ENCODE data around the gene FBN1. TPM values are rescaled to one million over a fixed set of nuclear protein-coding genes. Genes with fewer than 3 reads are reported as not detected.

Gene FBN1
- total RNA-seq, 1 donor: 0.52 TPM

- no peaks in the 10 kb centered on the region for H3K4me1 ChIP-seq (ENCODE audit: insufficient read depth, low read length)
- no peaks in the 10 kb centered on the region for H3K27me3 ChIP-seq (ENCODE audit: insufficient read depth, low read length)
- no peak overlapping the region for H3K4me3 ChIP-seq (ENCODE audit: low read length)
- no peaks in the 10 kb centered on the region for H3K9me3 ChIP-seq (ENCODE audit: low read depth, low read length)
Measured at GRCh38 chr15:48427960-48428547, 217.5 kb downstream of the FBN1 start.

- Histone ChIP-seq H3K27me3 (ENCODE audit: insufficient read depth, low read length) (no peaks in the 10 kb centered on the region), H3K4me1 (ENCODE audit: insufficient read depth, low read length) (no peaks in the 10 kb centered on the region), H3K4me3 (ENCODE audit: low read length) (no peak overlapping the region), H3K9me3 (ENCODE audit: low read depth, low read length) (no peaks in the 10 kb centered on the region)
Measured at GRCh38 chr15:48427479-48427878, 218.0 kb downstream of the FBN1 start.

- no peaks in the 10 kb centered on the region for H3K4me1 ChIP-seq (ENCODE audit: insufficient read depth, low read length)
- H3K4me3 ChIP-seq (ENCODE audit: low read length): no peak overlapping the region
- no peaks in the 10 kb centered on the region for H3K9me3 ChIP-seq (ENCODE audit: low read depth, low read length)
- H3K27me3 ChIP-seq (ENCODE audit: insufficient read depth, low read length): no peaks in the 10 kb centered on the region
Measured at GRCh38 chr15:48426941-48427340, 218.6 kb downstream of the FBN1 start.

- H3K4me1 ChIP-seq (ENCODE audit: insufficient read depth, low read length): no peaks in the 10 kb centered on the region
- H3K4me3 ChIP-seq (ENCODE audit: low read length): no peak overlapping the region
- no peaks in the 10 kb centered on the region for H3K9me3 ChIP-seq (ENCODE audit: low read depth, low read length)
Measured at GRCh38 chr15:48426044-48426443, 219.5 kb downstream of the FBN1 start.

GRCh38 chr15:48425051-48425450 is 220.5 kb downstream of the FBN1 start:
- no peak overlapping the region for H3K4me3 ChIP-seq (ENCODE audit: low read length)
- no peaks in the 10 kb centered on the region for H3K4me1 ChIP-seq (ENCODE audit: insufficient read depth, low read length)
- no peaks in the 10 kb centered on the region for H3K9me3 ChIP-seq (ENCODE audit: low read depth, low read length)

More at GRCh38 chr15:48426044-48426443, 219.5 kb downstream of the FBN1 start:
- H3K27me3 ChIP-seq (ENCODE audit: insufficient read depth, low read length): no peaks in the 10 kb centered on the region

GRCh38 chr15:48423896-48424475 is 221.5 kb downstream of the FBN1 start:
- Histone ChIP-seq H3K27me3 (ENCODE audit: insufficient read depth, low read length) (no peaks in the 10 kb centered on the region), H3K4me1 (ENCODE audit: insufficient read depth, low read length) (no peaks in the 10 kb centered on the region), H3K9me3 (ENCODE audit: low read depth, low read length) (no peaks in the 10 kb centered on the region), H3K4me3 (ENCODE audit: low read length) (no peak overlapping the region)

More at GRCh38 chr15:48425051-48425450, 220.5 kb downstream of the FBN1 start:
- H3K27me3 ChIP-seq (ENCODE audit: insufficient read depth, low read length): no peaks in the 10 kb centered on the region

- no peaks in the 10 kb centered on the region for H3K9me3 ChIP-seq (ENCODE audit: low read depth, low read length)
- no peaks in the 10 kb centered on the region for H3K4me1 ChIP-seq (ENCODE audit: insufficient read depth, low read length)
- H3K27me3 ChIP-seq (ENCODE audit: insufficient read depth, low read length): no peaks in the 10 kb centered on the region
- H3K4me3 ChIP-seq (ENCODE audit: low read length): no peak overlapping the region
Measured at GRCh38 chr15:48423342-48423741, 222.2 kb downstream of the FBN1 start.

GRCh38 chr15:48422401-48422800 is 223.1 kb downstream of the FBN1 start:
- Histone ChIP-seq H3K4me3 (ENCODE audit: low read length) (no peak overlapping the region), H3K27me3 (ENCODE audit: insufficient read depth, low read length) (no peaks in the 10 kb centered on the region), H3K9me3 (ENCODE audit: low read depth, low read length) (no peaks in the 10 kb centered on the region), H3K4me1 (ENCODE audit: insufficient read depth, low read length) (no peaks in the 10 kb centered on the region)

GRCh38 chr15:48421362-48421761 is 224.1 kb downstream of the FBN1 start:
- Histone ChIP-seq H3K9me3 (ENCODE audit: low read depth, low read length) (no peaks in the 10 kb centered on the region), H3K27me3 (ENCODE audit: insufficient read depth, low read length) (no peaks in the 10 kb centered on the region), H3K4me3 (ENCODE audit: low read length) (no peak overlapping the region), H3K4me1 (ENCODE audit: insufficient read depth, low read length) (no peaks in the 10 kb centered on the region)

- Histone ChIP-seq H3K4me1 (ENCODE audit: insufficient read depth, low read length) (no peaks in the 10 kb centered on the region), H3K27me3 (ENCODE audit: insufficient read depth, low read length) (no peaks in the 10 kb centered on the region), H3K9me3 (ENCODE audit: low read depth, low read length) (no peaks in the 10 kb centered on the region), H3K4me3 (ENCODE audit: low read length) (no peak overlapping the region)
Measured at GRCh38 chr15:48419896-48420295, 225.6 kb downstream of the FBN1 start.

- no peaks in the 10 kb centered on the region for H3K27me3 ChIP-seq (ENCODE audit: insufficient read depth, low read length)
- no peaks in the 10 kb centered on the region for H3K9me3 ChIP-seq (ENCODE audit: low read depth, low read length)
- no peaks in the 10 kb centered on the region for H3K4me1 ChIP-seq (ENCODE audit: insufficient read depth, low read length)
Measured at GRCh38 chr15:48418343-48418742, 227.2 kb downstream of the FBN1 start.

GRCh38 chr15:48416301-48416700 is 229.2 kb downstream of the FBN1 start:
- no peaks in the 10 kb centered on the region for H3K27me3 ChIP-seq (ENCODE audit: insufficient read depth, low read length)
- H3K9me3 ChIP-seq (ENCODE audit: low read depth, low read length): no peaks in the 10 kb centered on the region
- no peaks in the 10 kb centered on the region for H3K4me1 ChIP-seq (ENCODE audit: insufficient read depth, low read length)
- no peak overlapping the region for H3K4me3 ChIP-seq (ENCODE audit: low read length)

More at GRCh38 chr15:48418343-48418742, 227.2 kb downstream of the FBN1 start:
- H3K4me3 ChIP-seq (ENCODE audit: low read length): no peak overlapping the region

GRCh38 chr15:48415036-48415886 is 230.2 kb downstream of the FBN1 start:
- H3K4me3 ChIP-seq (ENCODE audit: low read length): no peak overlapping the region

GRCh38 chr15:48414015-48414414 is 231.5 kb downstream of the FBN1 start:
- H3K4me3 ChIP-seq (ENCODE audit: low read length): no peak overlapping the region
- H3K27me3 ChIP-seq (ENCODE audit: insufficient read depth, low read length): no peaks in the 10 kb centered on the region
- H3K4me1 ChIP-seq (ENCODE audit: insufficient read depth, low read length): no peaks in the 10 kb centered on the region
- no peaks in the 10 kb centered on the region for H3K9me3 ChIP-seq (ENCODE audit: low read depth, low read length)

More at GRCh38 chr15:48415036-48415886, 230.2 kb downstream of the FBN1 start:
- Histone ChIP-seq H3K4me1 (ENCODE audit: insufficient read depth, low read length) (no peaks in the 10 kb centered on the region), H3K27me3 (ENCODE audit: insufficient read depth, low read length) (no peaks in the 10 kb centered on the region), H3K9me3 (ENCODE audit: low read depth, low read length) (no peaks in the 10 kb centered on the region)

- H3K27me3 ChIP-seq (ENCODE audit: insufficient read depth, low read length): no peaks in the 10 kb centered on the region
- H3K4me3 ChIP-seq (ENCODE audit: low read length): no peak overlapping the region
- H3K9me3 ChIP-seq (ENCODE audit: low read depth, low read length): no peaks in the 10 kb centered on the region
- no peaks in the 10 kb centered on the region for H3K4me1 ChIP-seq (ENCODE audit: insufficient read depth, low read length)
Measured at GRCh38 chr15:48413304-48413703, 232.2 kb downstream of the FBN1 start.
